Heart left ventricle (tissue), 16 donors: ENCODE data around the gene MGA. TPM values are rescaled to one million over a fixed set of nuclear protein-coding genes. Genes with fewer than 3 reads are reported as not detected.

Source experiments
- ATAC-seq, 4 donors: fragments of 200-7000 bp; cut with Tn5 transposase; one replicate each; pipeline ENCODE4 v1.9.1; 2020 to 2022; ENCODE audit warnings: moderate library complexity in 4 of 4, mild to moderate bottlenecking in 3 of 4, moderate number of reproducible peaks in 1 of 4
- DNase-seq, 5 donors: peaks; one replicate each; pipeline ENCODE4 v3.0.0-alpha.2; 2020
- H3K27ac ChIP-seq, 12 donors: fragments of 200-600 bp; sonication (generic) in 4 of 12; one replicate each; pipeline versions ENCODE4 v1.5.0 to v1.8.0; 2016 to 2022; ENCODE audit warnings: mild to moderate bottlenecking in 2 of 12
- H3K27me3 ChIP-seq, 9 donors: fragments of 200-600 bp; sonication (generic) in 2 of 9; one replicate each; pipeline versions ENCODE4 v1.5.1 to v1.8.0; 2016 to 2022; ENCODE audit warnings: mild to moderate bottlenecking in 3 of 9
- H3K36me3 ChIP-seq, 9 donors: fragments of 200-600 bp; sonication (generic) in 2 of 9; one replicate each; pipeline versions ENCODE4 v1.5.0 to v1.8.0; 2018 to 2022; ENCODE audit warnings: mild to moderate bottlenecking in 2 of 9
- H3K4me1 ChIP-seq, 12 donors: fragments of 200-600 bp; sonication (generic) in 4 of 12; one replicate each; pipeline versions ENCODE4 v1.5.0 to v1.8.0; 2016 to 2022; ENCODE audit warnings: mild to moderate bottlenecking in 3 of 12
- H3K4me3 ChIP-seq, 12 donors: fragments of 200-600 bp; sonication (generic) in 4 of 12; one replicate each; pipeline versions ENCODE4 v1.5.0 to v1.8.0; 2017 to 2022; ENCODE audit warnings: mild to moderate bottlenecking in 9 of 12, moderate library complexity in 4 of 12
- H3K9me3 ChIP-seq, 12 donors: fragments of 200-600 bp; sonication (generic) in 4 of 12; one replicate each; pipeline versions ENCODE4 v1.5.0 to v1.8.0; 2016 to 2022; ENCODE audit warnings: mild to moderate bottlenecking in 1 of 12
- POLR2A ChIP-seq, 2 donors: fragments of 450-650 bp; IDR thresholded peaks; one replicate each; pipeline ENCODE4 v1.6.1; 2017; ENCODE audit warnings: antibody characterized with exemption in 2 of 2, mild to moderate bottlenecking in 2 of 2, moderate library complexity in 2 of 2
- WGBS, 4 donors: extraction: QIAGEN DNeasy Blood & Tissue Kit in 2 of 4; methylation state at CpG; one replicate each; pipeline versions ENCODE4 v1.1.5 to v1.1.7; 2013 to 2018; 5-methylcytosine and 5-hydroxymethylcytosine counted together
- intact Hi-C, 10 donors: fragments of 100-400 bp; cut with DNase I; formaldehyde crosslinking; loops; one replicate each; pipeline versions ENCODE4 v1.11.1 to v1.14.2; 2022
- microRNA counts, 2 donors: library from miRNA; unstranded; fragments of <30 nt; microRNA quantifications; one replicate each; lab custom pipeline; 2016
- microRNA-seq, 4 donors: library from miRNA; unstranded; fragments of <30 nt; microRNA quantifications; one replicate each; pipeline versions ENCODE4 to v1.2.0, GENCODE V29; 2017 to 2020
- polyA plus RNA-seq, 2 donors: library from polyadenylated mRNA; stranded (reverse); fragments of 200-250 nt; gene quantifications; one replicate each; pipeline ENCODE4 v1.2.3, GENCODE V29; 2013
- total RNA-seq, 9 donors: library from RNA; depleted of rRNA in 2 of 9; stranded (reverse); fragments of >200 nt in 2 of 9; fragmentation: NEBNext Ultra II Directional in 3 of 9; extraction: Animal tissue kit (Norgen Biotek cat#: 25700) in 3 of 9; gene quantifications; one replicate each; pipeline versions ENCODE4 v1.1.0 to v1.2.4, GENCODE V29; 2016 to 2023
- TF ChIP-seq, protein P1 (sequence below), 12 donors: fragments of 200-600 bp; sonication (generic) in 4 of 12; IDR thresholded peaks; one replicate each; pipeline versions ENCODE4 v1.5.0 to v1.8.0; 2018 to 2022; ENCODE audit warnings: antibody characterized with exemption in 12 of 12, mild to moderate bottlenecking in 5 of 12
- donor health status: ischemic (EF 13 %, LVEDD 7.1; RV severe dilation, severe dysfunction).
- donor health status: healthy with polysubstance abuse.
- donor health status: DM: no; HTN: yes; CAD: no.
- donor health status: DM: no; HTN: no; CAD: no.
- donor health status: ischemic (EF 25% LVEDD 6.9; RV normal size, moderate dysfunction).
- donor health status: ischemic (EF 25% LVEDD 5.7; RV mildly dilated, moderate dysfunction).
- donor health status: healthy.
- donor health status: DM: yes; HTN: yes; CAD: no.
- donor health status: ischemic (EF 35%, LVEDD 5.7; RV mildly dilated, moderate dysfunction).
- donor health status: nonischemic (EF 11% LVEDD 7.7; RV severe dilation, severe dysfunction).
- donor health status: DM: yes; HTN: yes; CAD: no.
- donor health status: PGD.
- donor health status: ischemic (EF 29% LVEDD 5.4; RV normal size, mild dysfunction).
- donor health status: nonischemic (EF 23%, LVEDD 6.1; RV moderate dilation, normal function).

Gene MGA
- total and polyA plus RNA-seq, 11 donors = 5.3 to 58.7 (median 34.5) TPM

DNA sequence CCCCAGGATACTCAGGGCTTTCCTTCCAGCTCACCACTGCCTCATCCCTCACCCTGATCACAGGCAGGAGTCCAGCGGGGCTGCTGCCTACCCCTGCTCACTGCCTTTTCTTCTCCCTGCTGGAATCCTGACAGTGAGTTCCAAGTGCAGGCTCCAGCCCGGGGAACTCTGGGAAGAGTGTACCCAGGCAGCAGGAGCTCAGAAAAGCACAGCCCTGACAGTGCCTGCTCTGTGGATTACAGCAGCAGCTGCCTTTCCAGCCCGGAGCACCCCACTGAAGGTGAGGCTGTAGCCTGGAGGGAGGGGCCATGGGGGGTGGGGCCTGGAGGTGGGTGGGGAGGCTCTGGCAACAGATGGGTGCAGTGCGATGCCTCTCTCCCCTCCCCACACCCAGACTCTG lies 161.6 kb downstream of the MGA start:
- Histone ChIP-seq H3K27ac (no peak overlapping the region), H3K27me3 (no peaks in the 10 kb centered on the region), H3K9me3 (no peaks in the 10 kb centered on the region), H3K36me3 (peaks cover 0 to 79% (median 63%) of the 10 kb centered on the region in 9 donors), H3K4me1 (no peaks in the 10 kb centered on the region), H3K4me3 (no peak overlapping the region)
- 75 to 93% (median 86%) methylated on average over 3 to 4 of the region's 4 CpGs for WGBS, 4 donors
- DNase-seq (no peak), ATAC-seq (no peak)
- intact Hi-C loops = loop anchor here in 2 of 10 donors (5.0 to 10.0 kb wide), 2 partner anchors 75 to 153 kb away; partner anchors contain the start of gene EHD4 (in 1 of the 2)
- TF ChIP-seq, protein P1, sequence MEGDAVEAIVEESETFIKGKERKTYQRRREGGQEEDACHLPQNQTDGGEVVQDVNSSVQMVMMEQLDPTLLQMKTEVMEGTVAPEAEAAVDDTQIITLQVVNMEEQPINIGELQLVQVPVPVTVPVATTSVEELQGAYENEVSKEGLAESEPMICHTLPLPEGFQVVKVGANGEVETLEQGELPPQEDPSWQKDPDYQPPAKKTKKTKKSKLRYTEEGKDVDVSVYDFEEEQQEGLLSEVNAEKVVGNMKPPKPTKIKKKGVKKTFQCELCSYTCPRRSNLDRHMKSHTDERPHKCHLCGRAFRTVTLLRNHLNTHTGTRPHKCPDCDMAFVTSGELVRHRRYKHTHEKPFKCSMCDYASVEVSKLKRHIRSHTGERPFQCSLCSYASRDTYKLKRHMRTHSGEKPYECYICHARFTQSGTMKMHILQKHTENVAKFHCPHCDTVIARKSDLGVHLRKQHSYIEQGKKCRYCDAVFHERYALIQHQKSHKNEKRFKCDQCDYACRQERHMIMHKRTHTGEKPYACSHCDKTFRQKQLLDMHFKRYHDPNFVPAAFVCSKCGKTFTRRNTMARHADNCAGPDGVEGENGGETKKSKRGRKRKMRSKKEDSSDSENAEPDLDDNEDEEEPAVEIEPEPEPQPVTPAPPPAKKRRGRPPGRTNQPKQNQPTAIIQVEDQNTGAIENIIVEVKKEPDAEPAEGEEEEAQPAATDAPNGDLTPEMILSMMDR (IDR thresholded peaks at IDR 0.05) = no peak
- TF ChIP-seq POLR2A (IDR thresholded peaks at IDR 0.05) = no peak

DNA sequence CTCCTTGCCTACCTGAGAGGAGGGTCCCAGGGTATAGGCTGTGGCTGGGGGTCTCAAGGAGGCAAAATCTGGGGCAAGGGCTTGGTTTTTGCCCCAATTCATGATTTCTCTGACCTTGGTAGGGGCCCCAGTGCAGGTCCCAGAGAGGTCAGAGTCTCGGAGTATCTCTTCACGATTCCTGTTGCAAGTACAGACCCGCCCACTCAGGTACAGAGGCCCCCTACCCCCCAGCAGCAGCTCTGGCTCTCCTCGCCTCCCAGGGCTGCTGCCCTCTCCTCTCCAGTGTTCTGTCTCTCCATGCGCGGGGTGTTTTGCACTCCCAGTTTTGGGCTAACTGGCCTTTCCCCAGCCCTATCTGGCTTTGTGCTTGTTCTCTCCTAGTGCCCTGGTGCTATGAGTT lies 162.3 kb downstream of the MGA start:
- TF ChIP-seq, protein P1 (IDR thresholded peaks at IDR 0.05) = no peak
- no peak for TF ChIP-seq POLR2A (IDR thresholded peaks at IDR 0.05)
- peaks cover 0 to 73% (median 57%) of the 10 kb centered on the region in 9 donors for H3K36me3 ChIP-seq
- 94 to 97% (median 95%) methylated on average over 6 of the region's 6 CpGs for whole genome bisulfite sequencing, 4 donors
- DNase-seq (peak in 1 of 5 donors; percentile 1), ATAC-seq (no peak)
- H3K9me3 ChIP-seq = no peaks in the 10 kb centered on the region
- no peak overlapping the region for H3K27ac ChIP-seq
- peaks cover 0 to 6% (median 4%) of the 10 kb centered on the region in 12 donors for H3K4me1 ChIP-seq
- no peaks in the 10 kb centered on the region for H3K27me3 ChIP-seq
- intact Hi-C loops = loop anchor here in 2 of 10 donors (5.0 to 10.0 kb wide), 2 partner anchors 75 to 152 kb away; partner anchors contain the start of gene EHD4 (in 1 of the 2)
- H3K4me3 ChIP-seq = no peak overlapping the region

MicroRNAs encoded within 50 kb of the gene (microRNA counts, 767-probe panel; counts per million panel counts)
- 0 to 71.6 counts per million in 2 donors for microRNA hsa-miR-626 (lab: Ali Mortazavi, UCI)

Small RNA genes lying within 50 kb of the gene (microRNA-seq; reads per million reads assigned to microRNA genes)
- 0 reads per million in 4 donors for gene MIR626

Other genes starting within 250 kb of the MGA start
- gene RTF1, start 243.3 kb upstream of the MGA start, total RNA-seq = 10 to 100 TPM; 19.1 to 33.3 (median 28.5) TPM
- gene RTF1, start 243.3 kb upstream of the MGA start, polyA plus RNA-seq = 10 to 100 TPM; 16.5 to 16.6 TPM
- gene ITPKA, start 166.5 kb upstream of the MGA start, total RNA-seq = 10 to 100 TPM in 1 of 9 donors, 1 to 10 TPM in 6, under 1 TPM in 2; 0.80 to 12.5 (median 1.8) TPM
- 1 to 10 TPM; 6.0 to 6.7 TPM for gene ITPKA, start 166.5 kb upstream of the MGA start, polyA plus RNA-seq
- gene LTK, start 146.6 kb upstream of the MGA start, total RNA-seq = 1 to 10 TPM in 1 of 9 donors, under 1 TPM in 8; 0.14 to 1.6 (median 0.37) TPM
- under 1 TPM; 0.34 to 0.36 TPM for gene LTK, start 146.6 kb upstream of the MGA start, polyA plus RNA-seq
- gene RPAP1, start 116.1 kb upstream of the MGA start, total RNA-seq = 10 to 100 TPM; 13.7 to 32.5 (median 23.7) TPM
- 10 to 100 TPM; 13.4 to 15.4 TPM for gene RPAP1, start 116.1 kb upstream of the MGA start, polyA plus RNA-seq
- 10 to 100 TPM in 3 of 9 donors, 1 to 10 TPM in 6; 2.5 to 15.4 (median 3.7) TPM for gene TYRO3, start 101.2 kb upstream of the MGA start, total RNA-seq
- 10 to 100 TPM in 1 of 2 donors, 1 to 10 TPM in 1; 2.6 to 13.7 TPM for gene TYRO3, start 101.2 kb upstream of the MGA start, polyA plus RNA-seq
- gene MAPKBP1, start 114.1 kb downstream of the MGA start, total RNA-seq = 10 to 100 TPM; 12.0 to 20.5 (median 14.8) TPM
- gene MAPKBP1, start 114.1 kb downstream of the MGA start, polyA plus RNA-seq = 10 to 100 TPM in 1 of 2 donors, 1 to 10 TPM in 1; 6.3 to 17.0 TPM
- 10 to 100 TPM in 6 of 9 donors, 1 to 10 TPM in 3; 5.4 to 17.9 (median 11.8) TPM for gene JMJD7, start 167.7 kb downstream of the MGA start, total RNA-seq
- gene JMJD7, start 167.7 kb downstream of the MGA start, polyA plus RNA-seq = 10 to 100 TPM in 1 of 2 donors, 1 to 10 TPM in 1; 7.3 to 20.6 TPM
- gene PLA2G4B, start 178.4 kb downstream of the MGA start, total RNA-seq = 1 to 10 TPM in 7 of 9 donors, under 1 TPM in 2; 0.38 to 6.0 (median 2.8) TPM
- gene PLA2G4B, start 178.4 kb downstream of the MGA start, polyA plus RNA-seq = 1 to 10 TPM; 1.4 to 4.1 TPM
- gene SPTBN5, start 233.6 kb downstream of the MGA start, total RNA-seq = 1 to 10 TPM in 8 of 9 donors, under 1 TPM in 1; 0.31 to 5.6 (median 1.7) TPM
- 1 to 10 TPM; 1.3 to 3.2 TPM for gene SPTBN5, start 233.6 kb downstream of the MGA start, polyA plus RNA-seq